GM19035 (cell line): ENCODE measurements around the gene HTRA1.

Experiments used
- ATAC-seq: cut with Tn5 transposase; IDR thresholded peaks from one replicate; pipeline ENCODE4 v1.9.1; 2021; ENCODE audit not compliant: unreplicated experiment

Gene HTRA1

GRCh38 chr10:122454603-122455080, 6.7 kb upstream of the HTRA1 start, which contains the start of gene ARMS2:
Gene ARMS2 (plus strand): TSS chr10:122454653. CDS start chr10:122454728, 75 bp downstream.
- no peak for ATAC-seq

GRCh38 chr10:122455376-122456079, 5.8 kb upstream of the HTRA1 start:
- ATAC-seq, result no peak

- ATAC-seq, result no peak
Measured at GRCh38 chr10:122457934-122458333, 3.4 kb upstream of the HTRA1 start.

- no peak for ATAC-seq
Measured at GRCh38 chr10:122458693-122459092, 2.7 kb upstream of the HTRA1 start.

GRCh38 chr10:122459561-122460273, 1.6 kb upstream of the HTRA1 start:
- no peak for ATAC-seq

GRCh38 chr10:122460891-122461293, 461 bp upstream of the HTRA1 start:
- no peak for ATAC-seq

- no peak for ATAC-seq
Measured at GRCh38 chr10:122461729-122462532, 578 bp downstream of the HTRA1 start.

- no peak for ATAC-seq
Measured at GRCh38 chr10:122462533-122463465, 1.4 kb downstream of the HTRA1 start.

- no peak for ATAC-seq
Measured at GRCh38 chr10:122463466-122464249, 2.3 kb downstream of the HTRA1 start.

- ATAC-seq, result no peak
Measured at GRCh38 chr10:122464250-122464510, 2.8 kb downstream of the HTRA1 start.

- no peak for ATAC-seq
Measured at GRCh38 chr10:122464586-122464985, 3.2 kb downstream of the HTRA1 start.

GRCh38 chr10:122465401-122466040, 4.2 kb downstream of the HTRA1 start:
- ATAC-seq, result no peak

- ATAC-seq, result no peak
Measured at GRCh38 chr10:122466951-122467381, 5.6 kb downstream of the HTRA1 start.

- ATAC-seq, result no peak
Measured at GRCh38 chr10:122467701-122468100, 6.3 kb downstream of the HTRA1 start.

GRCh38 chr10:122468307-122468925, 7.1 kb downstream of the HTRA1 start:
- ATAC-seq, result no peak

GRCh38 chr10:122468926-122469781, 7.8 kb downstream of the HTRA1 start:
- ATAC-seq, result no peak

GRCh38 chr10:122469848-122470247, 8.5 kb downstream of the HTRA1 start:
- ATAC-seq, result no peak
